Immature natural killer cell (primary cell): ENCODE measurements around the gene RAB20. TPM values are rescaled to one million over a fixed set of nuclear protein-coding genes. Genes with fewer than 3 reads are reported as not detected.
"Not testable (repeated sequence)": the region's sequence is repeated elsewhere in the genome, so short reads cannot be mapped to it uniquely, and the experiment has no call there.

Experiments used
- DNase-seq, 3 donors: peaks; one replicate each; pipeline ENCODE4 v3.0.0; 2022; ENCODE audit warnings: mixed read lengths in 1 of 3
- H3K27ac Mint-ChIP-seq, 6 donors: one replicate each; pipeline ENCODE4 v1.8.0; 2020; ENCODE audit warnings: mixed read lengths in 6 of 6, mild to moderate bottlenecking in 5 of 6, inconsistent platforms in 4 of 6, moderate library complexity in 3 of 6
- H3K27me3 Mint-ChIP-seq, 3 donors: one replicate each; pipeline ENCODE4 v1.8.0; 2020 to 2021; ENCODE audit warnings: low read depth in 3 of 3, mild to moderate bottlenecking in 3 of 3, mixed read lengths in 3 of 3, moderate library complexity in 3 of 3, inconsistent platforms in 1 of 3
- H3K36me3 Mint-ChIP-seq, 3 donors: one replicate each; pipeline ENCODE4 v1.8.0; 2020; ENCODE audit warnings: mixed read lengths in 3 of 3, inconsistent platforms in 2 of 3, mild to moderate bottlenecking in 2 of 3
- H3K4me1 Mint-ChIP-seq, 2 donors: one replicate each; pipeline ENCODE4 v1.8.0; 2020; ENCODE audit warnings: inconsistent platforms in 2 of 2, mild to moderate bottlenecking in 2 of 2, mixed read lengths in 2 of 2, moderate library complexity in 1 of 2
- H3K4me3 Mint-ChIP-seq, 5 donors: one replicate each; pipeline ENCODE4 v1.8.0; 2020; ENCODE audit warnings: mild to moderate bottlenecking in 5 of 5, mixed read lengths in 5 of 5, inconsistent platforms in 3 of 5, moderate library complexity in 3 of 5
- H3K9me3 Mint-ChIP-seq, 6 donors: one replicate each; pipeline ENCODE4 v1.8.0; 2020; ENCODE audit warnings: mild to moderate bottlenecking in 6 of 6, mixed read lengths in 6 of 6, inconsistent platforms in 4 of 6, moderate library complexity in 3 of 6
- polyA plus RNA-seq, 3 donors: library from polyadenylated mRNA; unstranded; fragments of 300-500 nt; fragmentation: Illumina TruSeq; gene quantifications; one replicate each; pipeline ENCODE4 v1.2.3, GENCODE V29; 2021

The RAB20 gene
- polyA plus RNA-seq, 3 donors from 2014 or later, result 0.39 to 2.7 (median 0.52) TPM

GRCh38 chr13:110490009-110490770 lies 71.3 kb downstream of the RAB20 start:
- no peak for DNase-seq
- Mint-ChIP-seq H3K9me3 (no peaks in the 10 kb centered on the region), H3K4me1 (no peaks in the 10 kb centered on the region), H3K27ac (no peak overlapping the region), H3K4me3 (no peak overlapping the region), H3K27me3 (peaks cover 0 to 2% (median 0%) of the 10 kb centered on the region in 3 donors), H3K36me3 (no peaks in the 10 kb centered on the region)

GRCh38 chr13:110486880-110487279 lies 74.6 kb downstream of the RAB20 start:
- H3K36me3 Mint-ChIP-seq, H3K4me1 Mint-ChIP-seq, H3K27me3 Mint-ChIP-seq, DNase-seq, H3K9me3 Mint-ChIP-seq, H3K27ac Mint-ChIP-seq, H3K4me3 Mint-ChIP-seq: not testable (repeated sequence)

GRCh38 chr13:110486061-110486715 lies 75.3 kb downstream of the RAB20 start:
- Mint-ChIP-seq H3K4me1 (no peaks in the 10 kb centered on the region), H3K4me3 (no peak overlapping the region), H3K27me3 (peaks cover 0 to 3% (median 2%) of the 10 kb centered on the region in 3 donors), H3K27ac (no peak overlapping the region), H3K9me3 (no peaks in the 10 kb centered on the region), H3K36me3 (no peaks in the 10 kb centered on the region)
- no peak for DNase-seq

- DNase-seq, result no peak
- no peak overlapping the region for H3K4me3 Mint-ChIP-seq
- no peak overlapping the region for H3K27ac Mint-ChIP-seq
- no peaks in the 10 kb centered on the region for H3K9me3 Mint-ChIP-seq
- H3K27me3 Mint-ChIP-seq, result peaks cover 0 to 3% (median 2%) of the 10 kb centered on the region in 3 donors
- no peaks in the 10 kb centered on the region for H3K36me3 Mint-ChIP-seq
- no peaks in the 10 kb centered on the region for H3K4me1 Mint-ChIP-seq
Measured at GRCh38 chr13:110485604-110486003, 75.9 kb downstream of the RAB20 start.

- no peaks in the 10 kb centered on the region for H3K9me3 Mint-ChIP-seq
- H3K4me1 Mint-ChIP-seq, result no peaks in the 10 kb centered on the region
- no peak overlapping the region for H3K27ac Mint-ChIP-seq
- peaks cover 0 to 4% (median 2%) of the 10 kb centered on the region in 3 donors for H3K27me3 Mint-ChIP-seq
- H3K4me3 Mint-ChIP-seq, result no peak overlapping the region
- no peaks in the 10 kb centered on the region for H3K36me3 Mint-ChIP-seq
- DNase-seq, result no peak
Measured at GRCh38 chr13:110484290-110485048, 77.1 kb downstream of the RAB20 start.

GRCh38 chr13:110483386-110483968 lies 78.0 kb downstream of the RAB20 start:
- peaks cover 0 to 5% (median 0%) of the 10 kb centered on the region in 3 donors for H3K27me3 Mint-ChIP-seq
- H3K4me3 Mint-ChIP-seq, result no peak overlapping the region
- no peak overlapping the region for H3K27ac Mint-ChIP-seq
- H3K4me1 Mint-ChIP-seq, result no peaks in the 10 kb centered on the region
- H3K9me3 Mint-ChIP-seq, result no peaks in the 10 kb centered on the region
- no peaks in the 10 kb centered on the region for H3K36me3 Mint-ChIP-seq
- DNase-seq, result no peak

GRCh38 chr13:110480161-110480560 lies 81.4 kb downstream of the RAB20 start:
- no peak overlapping the region for H3K27ac Mint-ChIP-seq
- no peaks in the 10 kb centered on the region for H3K4me1 Mint-ChIP-seq
- no peaks in the 10 kb centered on the region for H3K9me3 Mint-ChIP-seq
- no peak overlapping the region for H3K4me3 Mint-ChIP-seq
- H3K36me3 Mint-ChIP-seq, result no peaks in the 10 kb centered on the region
- no peak for DNase-seq
- H3K27me3 Mint-ChIP-seq, result peaks cover 0 to 9% (median 2%) of the 10 kb centered on the region in 3 donors

- Mint-ChIP-seq H3K27ac (no peak overlapping the region), H3K4me3 (no peak overlapping the region)
Measured at GRCh38 chr13:110479648-110480047, 81.9 kb downstream of the RAB20 start.

GRCh38 chr13:110479215-110479545 lies 82.3 kb downstream of the RAB20 start:
- no peak overlapping the region for H3K27ac Mint-ChIP-seq
- H3K36me3 Mint-ChIP-seq, result no peaks in the 10 kb centered on the region
- H3K9me3 Mint-ChIP-seq, result no peaks in the 10 kb centered on the region
- H3K4me1 Mint-ChIP-seq, result no peaks in the 10 kb centered on the region
- no peak overlapping the region for H3K4me3 Mint-ChIP-seq
- H3K27me3 Mint-ChIP-seq, result peaks cover 1 to 9% (median 2%) of the 10 kb centered on the region in 3 donors
- DNase-seq, result no peak

More at GRCh38 chr13:110479648-110480047, 81.9 kb downstream of the RAB20 start:
- H3K9me3 Mint-ChIP-seq, result no peaks in the 10 kb centered on the region
- H3K36me3 Mint-ChIP-seq, result no peaks in the 10 kb centered on the region
- no peaks in the 10 kb centered on the region for H3K4me1 Mint-ChIP-seq
- DNase-seq, result no peak
- peaks cover under 1 to 9% (median 2%) of the 10 kb centered on the region in 3 donors for H3K27me3 Mint-ChIP-seq

GRCh38 chr13:110478405-110479214 lies 82.9 kb downstream of the RAB20 start:
- no peaks in the 10 kb centered on the region for H3K9me3 Mint-ChIP-seq
- H3K36me3 Mint-ChIP-seq, result no peaks in the 10 kb centered on the region
- DNase-seq, result no peak
- H3K4me1 Mint-ChIP-seq, result no peaks in the 10 kb centered on the region
- no peak overlapping the region for H3K4me3 Mint-ChIP-seq
- H3K27ac Mint-ChIP-seq, result no peak overlapping the region
- H3K27me3 Mint-ChIP-seq, result peaks cover 1 to 9% (median 2%) of the 10 kb centered on the region in 3 donors

- no peak for DNase-seq
- Mint-ChIP-seq H3K27ac (no peak overlapping the region), H3K4me3 (no peak overlapping the region), H3K4me1 (no peaks in the 10 kb centered on the region), H3K36me3 (no peaks in the 10 kb centered on the region), H3K9me3 (no peaks in the 10 kb centered on the region), H3K27me3 (peaks cover 1 to 6% (median 2%) of the 10 kb centered on the region in 3 donors)
Measured at GRCh38 chr13:110477706-110478245, 83.7 kb downstream of the RAB20 start.

- no peak for DNase-seq
- Mint-ChIP-seq H3K4me1 (peaks cover 0 to 2% of the 10 kb centered on the region in 2 donors), H3K36me3 (no peaks in the 10 kb centered on the region), H3K9me3 (no peaks in the 10 kb centered on the region), H3K4me3 (no peak overlapping the region), H3K27ac (no peak overlapping the region), H3K27me3 (peaks cover 1 to 6% (median 2%) of the 10 kb centered on the region in 3 donors)
Measured at GRCh38 chr13:110476220-110476617, 85.3 kb downstream of the RAB20 start.
